ENCODE measurements around the gene TTLL1. TPM values are rescaled to one million over a fixed set of nuclear protein-coding genes. Genes with fewer than 3 reads are reported as not detected.

Gene TTLL1
- total RNA-seq, 2 donors from 2014 or later, result 8.8 to 22.3 TPM

DNA sequence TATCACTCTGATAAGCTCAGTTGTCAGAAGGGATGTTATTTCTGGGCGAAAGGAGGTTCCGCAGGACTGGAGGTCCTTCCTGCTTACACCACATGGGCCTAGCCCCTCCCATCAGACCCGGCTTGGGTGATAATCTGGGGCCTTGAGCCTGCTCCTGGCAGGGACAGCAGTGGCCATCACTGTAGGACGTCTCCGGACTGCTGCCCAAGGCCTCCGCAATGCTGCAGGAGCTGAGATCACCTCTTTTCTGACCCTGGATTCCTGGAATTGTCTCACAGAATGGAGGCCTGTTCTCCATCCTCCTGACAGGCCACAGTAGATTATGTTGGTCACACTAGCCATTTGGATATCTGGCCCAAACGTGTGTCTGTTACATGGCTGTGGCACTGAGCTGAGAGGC is 12.1 kb upstream of the TTLL1 start:
- WGBS, result 92% methylated on average over 7 of the region's 7 CpGs
- TF ChIP-seq POLR2AphosphoS5 (IDR thresholded peaks at IDR 0.05) (no peak), CTCF (IDR thresholded peaks at IDR 0.05) (no peak), POLR2A (IDR thresholded peaks at IDR 0.05) (no peak)
- H3K27ac ChIP-seq, result no peak overlapping the region
- no peaks in the 10 kb centered on the region for H3K4me1 ChIP-seq (replicated peaks)
- intact Hi-C loops (cut with DNase I), result no loop called here
- no peak for DNase-seq (ENCODE audit: low spot score)
- no peaks in the 10 kb centered on the region for H3K27me3 ChIP-seq (replicated peaks; ENCODE audit: insufficient read depth)
- no peak overlapping the region for H3K4me3 ChIP-seq
- H3K36me3 ChIP-seq, result no peaks in the 10 kb centered on the region
- H3K9me3 ChIP-seq, result no peaks in the 10 kb centered on the region

DNA sequence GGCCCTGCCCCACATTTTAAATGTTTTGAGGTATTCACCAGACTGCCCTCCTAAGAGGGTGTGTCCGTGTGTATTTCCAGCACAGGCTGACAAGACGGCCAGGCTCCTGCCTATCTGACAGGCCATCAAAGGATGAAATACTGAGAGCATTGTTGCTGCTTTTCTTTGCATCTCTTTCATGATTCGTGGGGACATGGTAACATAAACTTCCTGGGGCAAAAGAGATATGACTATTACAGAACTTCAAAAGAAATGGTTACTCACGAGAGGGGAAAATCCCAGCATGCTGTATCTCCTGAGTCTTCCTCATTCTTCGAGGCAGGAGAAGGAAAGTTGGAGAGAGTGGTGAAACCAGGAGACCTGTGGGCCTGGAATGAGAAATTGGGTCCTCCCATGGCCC is 11.0 kb upstream of the TTLL1 start:
- Histone ChIP-seq H3K27ac (no peak overlapping the region), H3K4me3 (no peak overlapping the region), H3K4me1 (replicated peaks) (no peaks in the 10 kb centered on the region), H3K9me3 (no peaks in the 10 kb centered on the region), H3K27me3 (replicated peaks; ENCODE audit: insufficient read depth) (no peaks in the 10 kb centered on the region), H3K36me3 (no peaks in the 10 kb centered on the region)
- no peak for DNase-seq (ENCODE audit: low spot score)
- 58% methylated on average over 5 of the region's 5 CpGs for WGBS
- intact Hi-C loops (cut with DNase I), result no loop called here
- no peak for TF ChIP-seq POLR2AphosphoS5 (IDR thresholded peaks at IDR 0.05)
- TF ChIP-seq CTCF (IDR thresholded peaks at IDR 0.05), result no peak
- TF ChIP-seq POLR2A (IDR thresholded peaks at IDR 0.05), result no peak

GRCh38 chr22:43099095-43099494 is 9.9 kb upstream of the TTLL1 start:
- Histone ChIP-seq H3K27me3 (replicated peaks; ENCODE audit: insufficient read depth) (no peaks in the 10 kb centered on the region), H3K27ac (no peak overlapping the region), H3K4me3 (no peak overlapping the region), H3K4me1 (replicated peaks) (no peaks in the 10 kb centered on the region), H3K36me3 (no peaks in the 10 kb centered on the region), H3K9me3 (no peaks in the 10 kb centered on the region)
- no peak for TF ChIP-seq POLR2A (IDR thresholded peaks at IDR 0.05)
- TF ChIP-seq CTCF (IDR thresholded peaks at IDR 0.05), result no peak
- no peak for TF ChIP-seq POLR2AphosphoS5 (IDR thresholded peaks at IDR 0.05)
- intact Hi-C loops (cut with DNase I), result loop anchor here (10.0 kb wide), 1 partner anchor 324 kb away; no protein-coding TSS in a partner anchor
- no peak for DNase-seq (ENCODE audit: low spot score)
- WGBS, result 52% methylated on average over 4 of the region's 4 CpGs

DNA sequence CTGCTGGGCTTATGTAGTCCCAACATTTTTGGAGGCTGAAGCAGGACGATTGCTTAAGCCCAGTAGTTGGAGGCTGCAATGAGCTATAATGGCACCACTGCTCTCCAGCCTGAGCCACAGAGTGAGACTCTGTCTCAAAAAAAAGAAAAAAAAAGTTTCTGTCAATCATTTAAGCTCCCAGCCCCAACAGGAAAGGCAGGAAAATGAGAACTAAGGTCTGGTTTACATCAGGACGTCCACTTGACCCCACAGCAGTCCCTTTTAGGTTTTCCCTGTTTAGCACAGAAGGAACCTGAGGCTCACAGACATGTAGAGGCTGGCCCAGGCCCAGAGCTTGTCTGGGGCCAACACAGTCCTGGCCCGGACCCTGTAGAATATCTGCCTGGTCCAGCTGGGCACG is 9.2 kb upstream of the TTLL1 start:
- Histone ChIP-seq H3K4me3 (no peak overlapping the region), H3K27ac (no peak overlapping the region), H3K36me3 (no peaks in the 10 kb centered on the region), H3K27me3 (replicated peaks; ENCODE audit: insufficient read depth) (no peaks in the 10 kb centered on the region), H3K4me1 (replicated peaks) (no peaks in the 10 kb centered on the region), H3K9me3 (no peaks in the 10 kb centered on the region)
- intact Hi-C loops (cut with DNase I), result loop anchor here (10.0 kb wide), 1 partner anchor 324 kb away; no protein-coding TSS in a partner anchor
- no peak for DNase-seq (ENCODE audit: low spot score)
- no peak for TF ChIP-seq CTCF (IDR thresholded peaks at IDR 0.05)
- no peak for TF ChIP-seq POLR2AphosphoS5 (IDR thresholded peaks at IDR 0.05)
- no peak for TF ChIP-seq POLR2A (IDR thresholded peaks at IDR 0.05)
- 62% methylated on average over 4 of the region's 4 CpGs for WGBS

- DNase-seq (ENCODE audit: low spot score), result no peak
- Histone ChIP-seq H3K9me3 (no peaks in the 10 kb centered on the region), H3K27me3 (replicated peaks; ENCODE audit: insufficient read depth) (no peaks in the 10 kb centered on the region), H3K4me3 (no peak overlapping the region), H3K4me1 (replicated peaks) (no peaks in the 10 kb centered on the region), H3K36me3 (no peaks in the 10 kb centered on the region), H3K27ac (no peak overlapping the region)
- intact Hi-C loops (cut with DNase I), result loop anchor here (10.0 kb wide), 1 partner anchor 322 kb away; no protein-coding TSS in a partner anchor
- WGBS, result 93% methylated on average over 8 of the region's 8 CpGs
- no peak for TF ChIP-seq POLR2AphosphoS5 (IDR thresholded peaks at IDR 0.05)
- no peak for TF ChIP-seq CTCF (IDR thresholded peaks at IDR 0.05)
- TF ChIP-seq POLR2A (IDR thresholded peaks at IDR 0.05), result no peak
Observed at GRCh38 chr22:43096420-43096819, 7.2 kb upstream of the TTLL1 start.
